ENCODE results near the gene PRPF40A.

DNA sequence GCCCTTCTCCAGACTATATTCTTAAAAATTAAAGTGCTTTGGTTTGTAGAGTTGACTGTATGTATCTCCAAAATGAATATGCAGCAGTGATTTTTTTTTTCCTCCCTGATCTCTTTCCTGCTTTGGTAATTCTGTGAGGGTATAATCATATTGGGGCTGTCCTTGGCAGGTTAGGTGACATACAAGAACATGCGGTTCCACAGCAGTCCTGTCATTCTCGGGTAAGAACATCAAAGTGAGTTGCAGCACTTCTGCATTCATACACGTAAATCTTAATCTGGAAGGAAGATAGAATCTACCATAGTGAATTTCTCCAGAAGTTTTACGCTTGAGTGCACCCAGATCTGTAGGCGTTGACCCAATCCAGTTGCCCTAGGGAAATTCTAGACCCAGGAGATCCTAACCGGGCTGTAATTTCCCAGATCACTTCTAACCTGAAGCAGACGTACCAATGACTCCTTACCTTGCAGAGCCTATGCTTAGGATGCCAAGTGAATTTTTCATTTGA is 109.4 kb downstream of the PRPF40A start:
- TF ChIP-seq, protein P1, sequence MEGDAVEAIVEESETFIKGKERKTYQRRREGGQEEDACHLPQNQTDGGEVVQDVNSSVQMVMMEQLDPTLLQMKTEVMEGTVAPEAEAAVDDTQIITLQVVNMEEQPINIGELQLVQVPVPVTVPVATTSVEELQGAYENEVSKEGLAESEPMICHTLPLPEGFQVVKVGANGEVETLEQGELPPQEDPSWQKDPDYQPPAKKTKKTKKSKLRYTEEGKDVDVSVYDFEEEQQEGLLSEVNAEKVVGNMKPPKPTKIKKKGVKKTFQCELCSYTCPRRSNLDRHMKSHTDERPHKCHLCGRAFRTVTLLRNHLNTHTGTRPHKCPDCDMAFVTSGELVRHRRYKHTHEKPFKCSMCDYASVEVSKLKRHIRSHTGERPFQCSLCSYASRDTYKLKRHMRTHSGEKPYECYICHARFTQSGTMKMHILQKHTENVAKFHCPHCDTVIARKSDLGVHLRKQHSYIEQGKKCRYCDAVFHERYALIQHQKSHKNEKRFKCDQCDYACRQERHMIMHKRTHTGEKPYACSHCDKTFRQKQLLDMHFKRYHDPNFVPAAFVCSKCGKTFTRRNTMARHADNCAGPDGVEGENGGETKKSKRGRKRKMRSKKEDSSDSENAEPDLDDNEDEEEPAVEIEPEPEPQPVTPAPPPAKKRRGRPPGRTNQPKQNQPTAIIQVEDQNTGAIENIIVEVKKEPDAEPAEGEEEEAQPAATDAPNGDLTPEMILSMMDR (IDR thresholded peaks at IDR 0.05) = no peak
- no peak for TF ChIP-seq EP300 (IDR thresholded peaks at IDR 0.05)
